ENCODE results near the gene SPDL1.
A peak's percentile ranks its signal among the peaks of the same experiment; 100 is the strongest.

Gene SPDL1

DNA sequence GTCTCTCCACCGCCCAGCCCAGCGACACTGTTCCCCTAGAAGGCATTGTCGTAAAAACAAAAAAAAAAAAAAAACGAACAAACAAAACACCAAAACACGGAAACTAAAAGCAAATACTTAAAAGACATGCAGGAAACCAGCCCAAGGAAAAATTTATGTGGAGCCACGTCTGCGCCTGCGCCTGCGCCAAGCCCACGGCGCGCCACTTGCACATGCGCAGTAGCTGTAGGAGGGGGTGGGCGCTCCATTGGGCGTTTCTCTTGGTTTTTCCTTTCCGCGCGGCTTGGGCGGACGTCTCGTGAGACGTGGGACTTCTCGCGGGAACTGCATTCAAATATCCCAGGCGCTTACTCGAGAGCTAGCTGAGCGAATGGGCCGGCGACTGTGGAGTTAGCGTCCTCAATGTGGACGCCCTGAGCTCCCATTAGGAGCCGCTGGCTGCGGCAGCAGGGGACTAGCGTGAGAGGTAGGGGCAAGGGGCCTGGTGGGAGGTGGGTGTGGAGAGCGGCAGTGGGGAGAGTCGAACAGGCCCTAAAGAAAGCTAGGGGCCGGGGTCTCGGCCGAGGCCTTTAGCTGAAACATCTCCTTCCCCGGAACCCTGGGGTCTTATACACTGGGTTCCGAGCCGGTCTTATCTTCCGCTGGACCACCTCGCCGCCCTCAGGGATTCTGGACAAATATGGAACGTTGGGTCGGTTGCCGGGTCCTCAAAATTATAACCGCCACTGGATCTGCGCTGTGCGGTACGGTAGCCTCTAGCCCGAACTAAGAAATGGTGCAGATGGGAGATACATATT is at the start of gene SPDL1:
Gene SPDL1, plus strand, starts transcription at position 350 of the 797 bp plus-strand sequence. CDS start 4,644 bp downstream, outside the sequence.
- Histone ChIP-seq H3K27ac (peak within 1 kb of the TSS; percentile 93), H3K27me3 (ENCODE audit: insufficient read depth, low read depth, severe bottlenecking) (peaks cover 8% of the 10 kb centered on the region), H3K9me3 (ENCODE audit: severe bottlenecking) (no peaks in the 10 kb centered on the region), H3K4me3 (ENCODE audit: low read depth, low read length) (peak within 1 kb of the TSS; percentile 79), H3K36me3 (peaks cover 6% of the 10 kb centered on the region)
- DNase-seq, result peak; percentile 96
- TF ChIP-seq, protein P1, sequence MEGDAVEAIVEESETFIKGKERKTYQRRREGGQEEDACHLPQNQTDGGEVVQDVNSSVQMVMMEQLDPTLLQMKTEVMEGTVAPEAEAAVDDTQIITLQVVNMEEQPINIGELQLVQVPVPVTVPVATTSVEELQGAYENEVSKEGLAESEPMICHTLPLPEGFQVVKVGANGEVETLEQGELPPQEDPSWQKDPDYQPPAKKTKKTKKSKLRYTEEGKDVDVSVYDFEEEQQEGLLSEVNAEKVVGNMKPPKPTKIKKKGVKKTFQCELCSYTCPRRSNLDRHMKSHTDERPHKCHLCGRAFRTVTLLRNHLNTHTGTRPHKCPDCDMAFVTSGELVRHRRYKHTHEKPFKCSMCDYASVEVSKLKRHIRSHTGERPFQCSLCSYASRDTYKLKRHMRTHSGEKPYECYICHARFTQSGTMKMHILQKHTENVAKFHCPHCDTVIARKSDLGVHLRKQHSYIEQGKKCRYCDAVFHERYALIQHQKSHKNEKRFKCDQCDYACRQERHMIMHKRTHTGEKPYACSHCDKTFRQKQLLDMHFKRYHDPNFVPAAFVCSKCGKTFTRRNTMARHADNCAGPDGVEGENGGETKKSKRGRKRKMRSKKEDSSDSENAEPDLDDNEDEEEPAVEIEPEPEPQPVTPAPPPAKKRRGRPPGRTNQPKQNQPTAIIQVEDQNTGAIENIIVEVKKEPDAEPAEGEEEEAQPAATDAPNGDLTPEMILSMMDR (IDR thresholded peaks at IDR 0.05; ENCODE audit: low read depth, low read length), result no peak

GRCh38 chr5:169534311-169534880 is 49.2 kb upstream of the SPDL1 start:
- no peak for DNase-seq
- Histone ChIP-seq H3K4me3 (ENCODE audit: low read depth, low read length) (no peak overlapping the region), H3K9me3 (ENCODE audit: severe bottlenecking) (no peaks in the 10 kb centered on the region), H3K36me3 (no peaks in the 10 kb centered on the region), H3K27ac (no peak overlapping the region), H3K27me3 (ENCODE audit: insufficient read depth, low read depth, severe bottlenecking) (peaks cover 57% of the 10 kb centered on the region)
- TF ChIP-seq, protein P1 (IDR thresholded peaks at IDR 0.05; ENCODE audit: low read depth, low read length), result no peak

GRCh38 chr5:169534939-169535338 is 48.6 kb upstream of the SPDL1 start:
- no peak for DNase-seq
- Histone ChIP-seq H3K27ac (no peak overlapping the region), H3K27me3 (ENCODE audit: insufficient read depth, low read depth, severe bottlenecking) (peaks cover 56% of the 10 kb centered on the region), H3K4me3 (ENCODE audit: low read depth, low read length) (no peak overlapping the region), H3K36me3 (no peaks in the 10 kb centered on the region), H3K9me3 (ENCODE audit: severe bottlenecking) (no peaks in the 10 kb centered on the region)
- TF ChIP-seq, protein P1 (IDR thresholded peaks at IDR 0.05; ENCODE audit: low read depth, low read length), result no peak

- Histone ChIP-seq H3K9me3 (ENCODE audit: severe bottlenecking) (no peaks in the 10 kb centered on the region), H3K36me3 (no peaks in the 10 kb centered on the region), H3K27me3 (ENCODE audit: insufficient read depth, low read depth, severe bottlenecking) (peaks cover 53% of the 10 kb centered on the region), H3K27ac (no peak overlapping the region), H3K4me3 (ENCODE audit: low read depth, low read length) (no peak overlapping the region)
- TF ChIP-seq, protein P1 (IDR thresholded peaks at IDR 0.05; ENCODE audit: low read depth, low read length), result no peak
- DNase-seq, result no peak
Measured at GRCh38 chr5:169538944-169539343, 44.6 kb upstream of the SPDL1 start.

- no peak overlapping the region for H3K4me3 ChIP-seq (ENCODE audit: low read depth, low read length)
- H3K27me3 ChIP-seq (ENCODE audit: insufficient read depth, low read depth, severe bottlenecking), result peaks cover 46% of the 10 kb centered on the region
- no peaks in the 10 kb centered on the region for H3K9me3 ChIP-seq (ENCODE audit: severe bottlenecking)
- no peaks in the 10 kb centered on the region for H3K36me3 ChIP-seq
- no peak overlapping the region for H3K27ac ChIP-seq
- TF ChIP-seq, protein P1 (IDR thresholded peaks at IDR 0.05; ENCODE audit: low read depth, low read length), result no peak
- DNase-seq, result no peak
Measured at GRCh38 chr5:169542811-169543210, 40.8 kb upstream of the SPDL1 start.
